SK-N-SH (cell line): ENCODE results near the gene RAET1L. TPM values are rescaled to one million over a fixed set of nuclear protein-coding genes. Genes with fewer than 3 reads are reported as not detected.

Experiments used
- polyA plus RNA-seq, 3 experiments: library from polyadenylated mRNA; depleted of rRNA; stranded (reverse); fragments of >200 nt; gene quantifications; 2 replicates each; pipeline ENCODE4 v1.2.3, GENCODE V29; 2012

Gene RAET1L
- polyA plus RNA-seq, 1 of the 3 experiments (the other 2 are of a cell fraction): not detected

Other genes with a start within 250 kb of the RAET1L start
- gene LRP11, start 161.2 kb downstream of the RAET1L start, polyA plus RNA-seq (2012; rRNA removed): 25.0 and 29.5 TPM in 2 replicates
- 0.15 and 0.26 TPM in 2 replicates for gene RAET1E, start 127.4 kb downstream of the RAET1L start, polyA plus RNA-seq (2012; rRNA removed)
- 1.7 and 2.5 TPM in 2 replicates for gene RAET1G, start 102.4 kb downstream of the RAET1L start, polyA plus RNA-seq (2012; rRNA removed)
- 5.0 and 5.3 TPM in 2 replicates for gene ULBP2, start 83.5 kb downstream of the RAET1L start, polyA plus RNA-seq (2012; rRNA removed)
- 0.02 TPM in 1 of 2 replicates, not detected in the other for gene ULBP1, start 61.6 kb downstream of the RAET1L start, polyA plus RNA-seq (2012; rRNA removed)
- 4.6 and 4.9 TPM in 2 replicates for gene ULBP3, start 43.6 kb upstream of the RAET1L start, polyA plus RNA-seq (2012; rRNA removed)
- not detected in 2 replicates for gene PPP1R14C, start 117.5 kb upstream of the RAET1L start, polyA plus RNA-seq (2012; rRNA removed)